RKO (cell line): Measurements from ENCODE around the gene TCP11L1.
"Not testable (repeated sequence)": the region's sequence is repeated elsewhere in the genome, so short reads cannot be mapped to it uniquely, and the experiment has no call there.

ENCODE experiments used
- DNase-seq: peaks from one replicate; pipeline ENCODE4 v3.0.0-alpha.2; 2016; ENCODE audit warnings: low spot score

Gene TCP11L1

DNA sequence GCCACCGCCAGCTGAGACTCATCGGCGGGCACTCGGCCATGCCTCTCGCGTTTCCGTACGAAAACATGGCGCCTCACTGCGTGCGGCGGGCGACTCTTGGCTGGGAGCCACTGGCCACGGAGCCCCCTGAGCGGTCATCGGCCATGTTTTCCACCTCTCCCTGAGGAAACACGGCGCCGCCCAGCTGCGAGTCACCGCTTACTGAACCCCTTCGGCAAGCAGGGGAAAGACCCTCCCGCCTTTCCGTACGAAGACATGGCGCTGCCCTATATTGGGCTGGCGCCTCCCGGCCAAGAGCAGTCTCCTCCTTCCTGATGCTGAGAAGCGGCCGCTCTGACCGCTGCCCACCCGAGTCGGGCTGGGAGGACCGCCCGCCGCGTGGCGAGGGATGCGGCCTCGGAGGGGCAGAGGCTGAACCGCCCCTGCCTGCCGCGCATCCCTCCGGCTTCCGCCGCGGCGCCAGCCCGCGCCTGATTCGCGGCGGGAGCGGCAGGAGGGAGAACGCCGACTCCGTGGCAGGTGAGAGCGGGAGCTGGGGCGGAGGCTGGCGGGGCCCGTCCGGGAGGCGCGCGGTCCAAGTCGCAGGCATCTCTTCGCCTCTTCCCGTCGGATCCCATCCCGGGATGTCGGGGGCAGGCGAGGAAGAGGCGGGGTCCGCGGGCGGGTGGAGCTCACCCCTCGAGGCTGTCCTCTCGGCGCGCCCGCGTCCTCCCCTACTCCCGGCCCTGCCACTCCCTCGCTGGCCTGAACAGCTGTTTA lies at the start of gene TCP11L1:
Gene TCP11L1, plus strand, starts transcription at position 299 of the 759 bp plus-strand sequence. CDS start 4,202 bp downstream, outside the sequence.
- no peak for DNase-seq

DNA sequence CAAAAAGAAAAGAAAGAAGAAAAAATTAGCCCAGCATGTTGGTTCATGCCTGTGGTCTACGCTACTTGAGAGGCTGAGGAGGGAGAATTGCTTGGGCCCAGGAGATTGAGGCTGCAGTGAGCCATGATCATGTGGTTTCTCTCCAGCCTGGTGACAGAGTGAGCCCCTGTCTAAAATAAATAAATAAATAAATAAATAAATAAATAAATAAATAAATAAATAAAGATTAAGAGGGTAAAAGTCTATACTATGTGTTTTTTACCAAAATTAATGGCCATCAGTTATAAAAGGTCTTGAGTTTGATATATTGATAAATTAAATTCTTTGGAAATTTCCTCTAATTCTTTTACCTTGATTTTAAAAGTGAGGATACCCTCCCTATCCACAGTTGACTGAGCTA lies 48.9 kb upstream of the TCP11L1 start:
- no peak for DNase-seq

DNA sequence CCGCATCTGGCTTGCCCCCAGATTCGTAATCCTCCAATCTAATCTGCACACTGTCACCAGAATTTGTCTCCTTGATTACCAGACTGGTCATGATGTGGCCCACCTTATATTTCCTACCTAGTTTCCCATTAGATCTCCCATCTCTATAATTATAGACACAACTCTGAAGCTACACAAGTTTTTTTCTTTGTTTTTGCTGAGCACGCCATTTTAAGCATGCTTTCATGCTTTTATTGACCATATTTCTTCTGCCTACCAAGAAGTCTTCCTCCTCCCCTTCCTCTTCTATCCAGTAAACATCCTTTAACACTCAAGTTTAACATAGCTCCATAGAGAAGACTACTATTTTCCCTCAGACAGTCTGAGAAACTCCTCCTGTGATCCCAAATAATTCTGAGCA lies 47.9 kb upstream of the TCP11L1 start:
- no peak for DNase-seq

DNA sequence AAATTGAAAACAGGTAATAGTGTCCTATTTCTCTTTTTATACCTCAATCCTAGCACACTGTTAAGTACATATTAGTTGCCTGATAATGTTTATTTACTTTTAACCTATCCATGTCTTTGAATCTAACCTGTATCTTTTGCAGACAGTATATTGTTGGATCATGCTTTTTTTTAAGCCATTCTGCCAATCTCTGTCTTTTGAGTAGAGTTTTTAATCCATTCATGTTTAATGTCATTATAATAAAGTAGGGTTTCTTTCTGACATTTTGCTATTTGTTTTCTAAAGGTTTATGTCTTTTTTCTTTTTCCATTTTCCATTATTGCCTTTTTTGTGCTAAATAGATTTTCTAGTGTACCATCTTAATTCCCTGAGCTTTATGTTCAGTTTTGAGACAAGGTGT lies 47.5 kb upstream of the TCP11L1 start:
- DNase-seq, result no peak

GRCh38 chr11:33000181-33000580 lies 39.2 kb upstream of the TCP11L1 start:
- DNase-seq, result no peak

DNA sequence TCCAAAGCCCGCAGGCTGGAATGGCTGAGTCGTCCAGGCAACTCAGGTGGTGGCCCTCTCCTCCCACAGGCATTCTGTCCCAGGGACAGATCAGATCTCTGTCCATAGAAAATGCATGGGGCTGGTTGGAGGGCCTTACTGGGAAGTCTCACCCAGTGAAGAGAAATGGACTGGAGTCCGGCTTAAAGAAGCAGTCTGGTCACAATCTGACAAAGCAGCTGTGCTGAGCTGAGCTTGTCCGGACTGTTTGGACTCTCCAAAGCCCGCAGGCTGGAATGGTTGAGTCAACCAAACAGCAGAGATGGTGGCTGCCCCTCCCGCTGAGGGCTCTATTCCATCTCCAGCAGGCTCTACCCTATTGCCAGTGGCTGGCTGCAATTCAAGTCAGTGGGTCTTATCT lies 38.1 kb upstream of the TCP11L1 start:
- no peak for DNase-seq

DNA sequence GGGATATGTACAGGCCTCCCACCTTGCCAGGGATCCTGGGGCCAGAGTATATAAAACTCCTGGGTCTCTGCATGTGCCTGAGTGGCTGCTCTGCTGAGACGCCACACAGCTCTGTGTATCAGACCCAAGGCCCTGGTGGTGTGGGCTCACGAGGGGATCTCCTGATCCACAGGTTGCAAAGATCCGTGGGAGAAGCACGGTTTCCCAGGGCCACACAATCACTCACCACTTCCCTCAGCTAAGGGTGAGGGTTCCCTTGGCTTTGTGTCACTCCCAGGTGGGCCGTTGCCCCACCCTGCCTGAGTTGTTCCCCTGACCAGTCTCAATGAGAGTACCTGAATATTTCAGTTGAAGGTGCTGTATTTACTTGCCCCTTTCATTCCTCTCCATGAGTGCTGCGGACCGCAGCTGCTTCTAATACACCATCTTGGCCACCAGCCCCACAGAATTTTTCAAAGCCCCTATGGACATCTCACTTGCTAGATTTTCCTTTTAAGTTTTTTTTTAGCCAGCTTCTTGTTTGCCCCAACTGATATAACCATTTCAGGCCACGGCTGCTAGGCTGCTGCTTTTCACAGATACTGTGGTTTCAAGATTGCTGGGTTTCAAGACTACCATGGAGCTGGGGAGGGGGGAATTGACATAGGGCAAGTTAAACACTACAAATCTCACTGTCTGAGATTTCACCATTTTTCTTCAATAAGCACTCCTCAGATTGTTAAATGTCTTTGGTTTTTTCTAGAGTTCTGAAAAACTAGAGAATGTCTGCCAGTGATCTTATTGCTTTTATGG lies 37.4 kb upstream of the TCP11L1 start:
- no peak for DNase-seq

DNA sequence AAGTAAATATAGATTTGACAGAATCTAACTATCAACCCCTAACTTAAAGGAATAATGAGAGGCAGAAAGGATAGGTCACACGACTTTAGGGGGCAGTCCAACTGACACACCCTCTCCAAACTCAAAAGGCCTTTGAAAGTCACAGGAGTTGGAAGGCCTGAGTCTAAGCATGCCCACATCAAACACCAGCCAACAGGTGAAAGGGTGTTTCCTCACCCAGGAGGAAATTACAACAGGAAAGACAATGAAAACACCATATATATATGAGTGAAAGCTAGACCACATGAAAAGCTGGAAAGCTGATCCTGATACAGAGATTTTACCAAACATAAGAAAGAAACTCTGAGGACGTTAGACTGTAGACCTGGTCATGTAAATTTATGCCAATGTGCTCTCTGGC lies 34.2 kb upstream of the TCP11L1 start:
- DNase-seq, result no peak

GRCh38 chr11:33006010-33006409 lies 33.4 kb upstream of the TCP11L1 start:
- DNase-seq, result no peak

DNA sequence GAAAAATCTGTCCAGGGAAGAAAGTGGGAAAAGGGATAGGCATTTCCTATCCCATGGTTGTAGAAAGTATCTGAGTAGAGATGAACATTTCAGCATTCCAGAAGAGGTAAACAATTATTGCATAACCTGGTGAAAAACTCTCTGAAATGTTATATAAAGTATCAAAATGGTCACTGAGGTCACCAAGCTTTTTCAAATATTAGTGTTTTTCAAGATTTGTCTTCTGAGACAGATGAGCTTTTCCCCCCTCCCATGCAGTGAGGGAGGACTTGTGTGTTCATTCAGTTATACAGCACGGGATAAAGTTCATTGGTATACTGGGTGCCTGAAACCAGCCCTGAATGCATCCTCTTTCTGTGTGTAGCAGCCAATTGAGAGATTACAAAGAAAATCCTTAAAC lies 25.6 kb upstream of the TCP11L1 start:
- no peak for DNase-seq

GRCh38 chr11:33015621-33016551 lies 23.5 kb upstream of the TCP11L1 start, which contains the start of gene DEPDC7:
TSS of gene DEPDC7 (plus strand) at chr11:33015878. CDS start at chr11:33015956, 78 bp downstream.
- DNase-seq, result peak; percentile 82

DNA sequence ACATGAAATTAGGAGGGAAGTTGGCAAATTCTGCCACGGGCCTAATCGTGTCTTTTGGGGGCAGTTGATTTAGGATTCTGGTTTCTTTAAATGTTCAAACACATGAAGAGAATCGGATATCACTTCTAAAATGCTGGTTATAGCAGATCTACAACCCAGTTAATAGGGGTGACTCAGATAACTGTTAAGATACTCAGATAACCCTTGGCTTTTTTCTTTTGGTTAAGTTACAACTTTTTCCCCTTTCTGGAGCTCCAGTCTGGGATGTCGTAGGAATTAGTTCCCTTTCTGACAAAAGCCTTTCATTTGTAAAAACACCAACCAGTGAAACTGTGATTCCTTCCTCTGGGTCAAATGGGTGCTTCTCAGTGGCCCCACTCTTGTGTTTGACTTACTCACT lies 22.7 kb upstream of the TCP11L1 start:
- DNase-seq, result peak; percentile 9

GRCh38 chr11:33017478-33017877 lies 21.9 kb upstream of the TCP11L1 start:
- DNase-seq, result no peak

DNA sequence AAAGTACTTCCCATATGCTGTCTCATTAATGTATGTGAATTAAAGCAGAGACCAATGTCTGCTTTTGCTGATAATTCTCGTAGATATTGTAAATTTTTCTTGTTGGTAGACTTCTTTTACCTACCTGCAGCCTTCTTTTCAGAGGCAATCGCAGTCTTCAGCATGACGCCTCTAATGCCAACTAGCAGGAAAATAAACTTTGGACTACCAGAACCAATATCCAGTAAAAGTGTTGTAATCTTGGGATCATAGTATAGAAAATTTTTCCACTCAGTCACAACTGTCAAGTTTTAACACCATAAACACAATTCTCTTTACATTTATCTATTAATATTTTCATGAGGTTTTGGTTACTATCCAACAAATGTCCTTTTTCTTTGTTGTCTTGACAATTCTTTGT lies 21.4 kb upstream of the TCP11L1 start:
- DNase-seq, result no peak

DNA sequence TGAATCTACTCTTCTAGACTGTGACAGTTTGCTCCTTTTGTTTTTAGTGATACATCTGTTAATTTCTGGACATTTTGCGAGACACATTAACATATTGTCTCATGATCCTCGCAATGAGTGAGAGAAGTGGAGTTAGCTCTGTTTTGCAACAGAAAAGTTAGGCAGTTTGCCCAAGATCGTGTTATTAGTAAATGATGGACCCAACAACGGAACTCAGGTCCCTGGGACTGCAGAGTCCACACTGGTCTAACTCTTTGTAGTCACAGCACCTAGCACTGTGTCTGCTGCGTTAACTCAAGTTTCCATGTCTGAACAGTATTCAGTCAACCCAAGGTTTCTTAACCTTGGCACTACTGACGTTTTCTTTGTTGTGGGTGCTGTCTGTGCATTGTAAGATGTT lies 20.5 kb upstream of the TCP11L1 start:
- DNase-seq, result no peak

DNA sequence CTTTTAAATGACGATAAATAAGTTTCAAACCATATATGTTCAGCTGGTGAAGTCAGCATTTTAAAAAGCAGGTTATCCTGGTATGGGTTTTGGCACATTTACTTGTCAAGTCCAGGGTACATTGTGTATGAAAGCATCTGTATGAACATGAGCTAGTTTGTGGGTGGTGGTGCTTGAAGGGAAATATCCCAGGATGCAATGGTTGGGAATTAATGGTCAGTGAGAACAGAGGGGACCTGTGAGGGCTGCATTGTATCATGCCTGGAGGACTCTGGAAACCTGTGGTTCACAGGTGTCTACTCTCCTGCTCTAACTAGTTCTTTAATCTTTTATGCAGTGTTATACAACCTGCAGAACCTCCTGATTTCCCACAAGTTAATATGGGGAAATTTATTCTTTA lies 17.9 kb upstream of the TCP11L1 start:
- DNase-seq, result no peak

- no peak for DNase-seq
These were observed 17.4 kb upstream of the TCP11L1 start for GRCh38 chr11:33021937-33022336.

DNA sequence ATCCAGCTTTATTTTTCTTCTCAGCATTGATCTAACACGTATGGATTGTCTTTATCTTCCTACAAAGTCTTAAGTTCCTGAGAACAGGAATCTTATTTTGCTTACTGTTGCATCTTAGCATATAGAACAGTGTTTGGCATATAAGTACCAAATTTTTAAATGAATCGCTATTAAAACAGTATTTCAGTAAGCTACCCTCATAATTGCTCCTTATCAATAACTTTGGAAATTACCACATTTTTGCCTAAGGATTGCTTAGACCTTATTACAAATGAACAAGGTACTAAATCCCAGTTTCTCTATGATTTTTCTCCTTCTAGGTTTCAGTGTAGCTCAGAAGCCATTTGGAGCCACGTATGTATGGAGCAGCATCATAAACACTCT lies 14.0 kb upstream of the TCP11L1 start:
- DNase-seq, result no peak

DNA sequence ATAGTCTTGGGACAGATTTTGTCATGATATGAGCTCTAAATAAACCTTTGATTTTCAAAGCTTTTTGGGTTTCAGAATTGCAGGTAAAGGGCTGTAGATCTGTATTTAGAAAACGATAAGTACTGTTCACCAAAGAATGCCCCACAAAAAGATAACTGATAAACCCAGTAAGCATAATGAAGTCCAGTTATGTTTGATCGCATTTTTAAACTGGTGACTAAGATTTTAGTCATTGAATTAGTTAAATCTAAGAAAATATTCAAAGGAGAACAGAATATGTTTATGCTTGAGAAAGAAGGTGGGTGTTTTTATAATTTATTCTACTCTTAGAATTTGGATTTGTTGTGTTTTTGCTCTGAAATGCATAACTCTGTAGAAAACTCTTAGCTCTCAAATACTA lies 12.1 kb upstream of the TCP11L1 start:
- no peak for DNase-seq

DNA sequence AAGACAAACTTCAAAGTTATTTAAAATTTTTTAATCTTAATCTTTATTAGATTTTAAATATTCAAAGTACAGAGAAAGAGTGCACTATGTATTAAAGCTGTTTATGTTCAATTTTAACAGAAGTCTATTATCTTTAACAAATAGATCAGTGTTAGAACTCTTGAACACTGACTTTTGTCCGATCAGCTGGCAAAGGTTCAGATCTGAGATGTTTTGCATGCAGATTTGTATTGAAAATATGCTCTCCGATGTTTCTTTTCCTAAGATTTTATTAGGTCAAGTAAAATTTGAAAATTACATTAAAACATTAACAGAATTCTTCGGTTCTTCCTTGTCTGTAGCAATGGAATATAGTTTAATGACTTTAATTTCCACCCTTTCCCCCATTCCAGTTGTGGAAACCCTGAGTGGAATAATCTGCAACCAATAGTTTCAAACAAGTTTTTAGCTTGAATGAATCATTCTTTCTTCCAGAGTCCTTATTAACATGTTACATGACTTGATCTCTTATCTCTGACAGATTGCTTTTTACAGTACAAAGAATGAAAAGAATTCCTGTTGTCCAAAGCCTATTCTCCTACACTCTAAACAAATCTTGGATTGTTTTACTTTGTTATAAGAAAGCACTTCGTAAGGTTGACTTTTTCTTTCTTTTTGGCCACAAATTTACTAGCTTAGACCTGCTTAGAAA lies 11.4 kb upstream of the TCP11L1 start:
- DNase-seq, result no peak

GRCh38 chr11:33028537-33028914 lies 10.8 kb upstream of the TCP11L1 start:
- no peak for DNase-seq

GRCh38 chr11:33029218-33029617 lies 10.2 kb upstream of the TCP11L1 start:
- DNase-seq, result not testable (repeated sequence)
